ENCODE measurements around the gene TKTL1. TPM values are rescaled to one million over a fixed set of nuclear protein-coding genes. Genes with fewer than 3 reads are reported as not detected.

TKTL1 gene
- total and polyA plus RNA-seq, 12 donors: 0.16 to 1.1 (median 0.53) TPM; not detected in 6

- 86 to 90% (median 88%) methylated on average over 10 to 20 of the region's 20 CpGs for WGBS, 4 donors
- Histone ChIP-seq H3K4me3 (no peak overlapping the region), H3K9me3 (replicated peaks in 1 of 3) (no peaks in the 10 kb centered on the region), H3K27me3 (no peaks in the 10 kb centered on the region), H3K4me1 (replicated peaks in 1 of 2) (peaks cover 6 to 8% of the 10 kb centered on the region in 2 donors), H3K36me3 (replicated peaks in 1 of 2) (peaks cover 0 to 88% of the 10 kb centered on the region in 2 donors), H3K27ac (no peak overlapping the region)
- no peak for TF ChIP-seq POLR2A (IDR thresholded peaks at IDR 0.05)
- TF ChIP-seq CTCF (IDR thresholded peaks at IDR 0.05): no peak
- intact Hi-C loops (cut with DNase I): no loop called here
- DNase-seq: no peak
These were observed 68.3 kb downstream of the TKTL1 start for GRCh38 chrX:154363706-154364439.

- Histone ChIP-seq H3K27me3 (no peaks in the 10 kb centered on the region), H3K36me3 (replicated peaks in 1 of 2) (peaks cover 0 to 77% of the 10 kb centered on the region in 2 donors), H3K27ac (no peak overlapping the region), H3K4me1 (replicated peaks in 1 of 2) (peaks cover 6 to 8% of the 10 kb centered on the region in 2 donors), H3K9me3 (replicated peaks in 1 of 3) (no peaks in the 10 kb centered on the region), H3K4me3 (no peak overlapping the region)
- DNase-seq: no peak
- intact Hi-C loops (cut with DNase I): no loop called here
- WGBS, 4 donors: 60 to 94% (median 77%) methylated on average over 2 to 20 of the region's 20 CpGs
- TF ChIP-seq CTCF (IDR thresholded peaks at IDR 0.05) (no peak), POLR2A (IDR thresholded peaks at IDR 0.05) (no peak)
These were observed 69.5 kb downstream of the TKTL1 start for GRCh38 chrX:154365052-154365600.

DNA sequence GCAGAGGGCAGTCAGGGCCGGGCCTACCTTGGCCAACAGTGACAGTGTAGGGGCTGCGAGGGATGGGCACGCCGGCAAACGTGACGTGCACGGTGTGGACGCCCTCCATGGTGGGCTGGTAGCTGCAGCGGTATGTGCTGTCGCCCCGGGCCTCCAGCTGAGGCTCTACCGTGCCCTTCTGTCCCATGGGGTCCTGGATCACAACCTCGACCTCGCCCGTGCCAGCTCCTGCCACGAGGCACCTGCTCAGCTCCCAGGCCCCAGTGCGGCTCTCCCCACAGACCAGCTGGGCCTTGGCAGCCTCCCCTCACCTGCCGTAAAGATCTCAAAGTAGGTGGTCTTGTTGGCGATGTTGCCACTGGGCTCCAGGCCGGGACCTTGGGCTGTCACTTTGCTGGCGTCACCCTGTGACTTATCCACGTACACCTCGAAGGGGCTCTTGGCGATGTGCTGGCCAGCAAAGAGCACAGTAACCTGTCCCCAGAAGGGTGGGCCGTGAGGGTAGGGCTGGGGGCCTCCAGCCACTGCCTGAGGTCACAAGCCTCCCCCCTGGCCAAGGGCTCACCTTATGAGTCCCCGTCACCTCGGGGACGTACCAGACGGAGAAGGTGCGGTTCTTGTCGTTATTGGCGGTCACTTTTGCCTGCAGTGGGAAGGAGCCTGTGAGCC is 70.5 kb downstream of the TKTL1 start:
- no peaks in the 10 kb centered on the region for H3K27me3 ChIP-seq
- peaks cover 0 to 70% of the 10 kb centered on the region in 2 donors for H3K36me3 ChIP-seq (replicated peaks in 1 of 2)
- intact Hi-C loops (cut with DNase I): no loop called here
- peak overlapping the region in 1 of 5 donors; percentile 3 for H3K27ac ChIP-seq
- DNase-seq: no peak
- TF ChIP-seq CTCF (IDR thresholded peaks at IDR 0.05) (no peak), POLR2A (IDR thresholded peaks at IDR 0.05) (no peak)
- peaks cover 6 to 8% of the 10 kb centered on the region in 2 donors for H3K4me1 ChIP-seq (replicated peaks in 1 of 2)
- 70 to 93% (median 89%) methylated on average over 2 to 32 of the region's 32 CpGs for WGBS, 4 donors
- H3K4me3 ChIP-seq: no peak overlapping the region
- no peaks in the 10 kb centered on the region for H3K9me3 ChIP-seq (replicated peaks in 1 of 3)

DNA sequence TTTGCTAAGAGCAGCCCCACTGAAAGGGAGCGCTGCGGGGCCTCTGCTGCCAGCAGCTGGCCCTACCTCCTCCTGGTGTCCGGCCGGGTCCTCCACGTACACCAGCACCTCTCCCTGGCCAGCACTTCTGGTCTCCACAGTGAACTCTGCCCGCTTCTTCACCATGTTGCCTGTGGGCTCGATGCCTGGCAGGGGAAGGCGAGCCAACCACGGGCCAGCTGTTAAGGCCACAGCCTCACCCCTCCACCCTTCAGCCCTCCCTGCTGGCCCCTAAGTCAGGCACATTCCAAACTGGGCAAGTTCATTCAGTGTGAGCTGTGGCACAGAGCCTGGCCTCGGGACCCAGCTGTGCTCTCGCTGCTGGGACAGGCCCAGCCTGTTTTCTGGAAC is 71.1 kb downstream of the TKTL1 start:
- peaks cover 0 to 65% of the 10 kb centered on the region in 2 donors for H3K36me3 ChIP-seq (replicated peaks in 1 of 2)
- no peaks in the 10 kb centered on the region for H3K9me3 ChIP-seq (replicated peaks in 1 of 3)
- peak overlapping the region in 1 of 5 donors; percentile 3 for H3K27ac ChIP-seq
- H3K4me3 ChIP-seq: no peak overlapping the region
- intact Hi-C loops (cut with DNase I): no loop called here
- peaks cover 6 to 8% of the 10 kb centered on the region in 2 donors for H3K4me1 ChIP-seq (replicated peaks in 1 of 2)
- TF ChIP-seq POLR2A (IDR thresholded peaks at IDR 0.05) (no peak), CTCF (IDR thresholded peaks at IDR 0.05) (no peak)
- WGBS, 4 donors: 60 to 88% (median 84%) methylated on average over 1 to 11 of the region's 11 CpGs
- no peak for DNase-seq
- H3K27me3 ChIP-seq: no peaks in the 10 kb centered on the region
